Measurements from ENCODE around the gene CCNJL.

The CCNJL gene

GRCh38 chr5:160227012-160227411 is 85.4 kb downstream of the CCNJL start:
- H3K4me3 ChIP-seq (ENCODE audit: low read depth, low read length) = no peak overlapping the region
- TF ChIP-seq POLR2A (IDR thresholded peaks at IDR 0.05; ENCODE audit: extremely low read depth, insufficient read length) (no peak), MYC (IDR thresholded peaks at IDR 0.05; ENCODE audit: low read depth, low read length) (no peak), MAX (IDR thresholded peaks at IDR 0.05; ENCODE audit: low read depth, low read length) (no peak), CTCF (IDR thresholded peaks at IDR 0.05; ENCODE audit: low read depth, low read length) (no peak)
- DNase-seq (ENCODE audit: low read depth) = no peak

DNA sequence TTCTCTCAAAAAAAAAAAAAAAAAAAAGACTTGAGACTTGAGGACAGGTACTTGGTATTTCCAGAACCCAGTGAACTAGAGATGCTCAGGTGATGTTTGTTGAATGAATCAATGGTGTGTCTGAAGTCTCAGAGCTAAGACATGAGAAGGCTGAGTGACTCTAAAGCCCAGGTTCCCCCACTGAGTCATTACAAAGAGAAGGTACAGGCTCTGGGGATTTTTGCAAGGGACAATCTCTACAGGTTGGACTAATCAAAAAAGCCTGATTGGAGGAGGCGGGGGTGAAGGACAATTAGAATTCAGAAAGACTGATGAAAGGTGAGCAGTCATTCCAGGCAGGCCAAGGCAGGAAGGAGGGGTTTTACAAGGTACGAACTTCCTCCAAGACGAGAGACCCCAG is 91.3 kb downstream of the CCNJL start:
- no peak for TF ChIP-seq POLR2A (IDR thresholded peaks at IDR 0.05; ENCODE audit: extremely low read depth, insufficient read length)
- TF ChIP-seq MYC (IDR thresholded peaks at IDR 0.05; ENCODE audit: low read depth, low read length) = no peak
- TF ChIP-seq CTCF (IDR thresholded peaks at IDR 0.05; ENCODE audit: low read depth, low read length) = no peak
- TF ChIP-seq MAX (IDR thresholded peaks at IDR 0.05; ENCODE audit: low read depth, low read length) = no peak
- H3K4me3 ChIP-seq (ENCODE audit: low read depth, low read length) = no peak overlapping the region
- no peak for DNase-seq (ENCODE audit: low read depth)

GRCh38 chr5:160219356-160219755 is 93.0 kb downstream of the CCNJL start:
- H3K4me3 ChIP-seq (ENCODE audit: low read depth, low read length) = no peak overlapping the region
- TF ChIP-seq CTCF (IDR thresholded peaks at IDR 0.05; ENCODE audit: low read depth, low read length) = no peak
- no peak for TF ChIP-seq MYC (IDR thresholded peaks at IDR 0.05; ENCODE audit: low read depth, low read length)
- TF ChIP-seq POLR2A (IDR thresholded peaks at IDR 0.05; ENCODE audit: extremely low read depth, insufficient read length) = no peak
- TF ChIP-seq MAX (IDR thresholded peaks at IDR 0.05; ENCODE audit: low read depth, low read length) = no peak
- DNase-seq (ENCODE audit: low read depth) = no peak

GRCh38 chr5:160213537-160213936 is 98.8 kb downstream of the CCNJL start:
- TF ChIP-seq MAX (IDR thresholded peaks at IDR 0.05; ENCODE audit: low read depth, low read length) = 0 out of 2 replicates have a peak, but pooled peaks have one; percentile 8
- TF ChIP-seq CTCF (IDR thresholded peaks at IDR 0.05; ENCODE audit: low read depth, low read length) = no peak
- no peak for TF ChIP-seq POLR2A (IDR thresholded peaks at IDR 0.05; ENCODE audit: extremely low read depth, insufficient read length)
- no peak overlapping the region for H3K4me3 ChIP-seq (ENCODE audit: low read depth, low read length)
- DNase-seq (ENCODE audit: low read depth) = no peak

DNA sequence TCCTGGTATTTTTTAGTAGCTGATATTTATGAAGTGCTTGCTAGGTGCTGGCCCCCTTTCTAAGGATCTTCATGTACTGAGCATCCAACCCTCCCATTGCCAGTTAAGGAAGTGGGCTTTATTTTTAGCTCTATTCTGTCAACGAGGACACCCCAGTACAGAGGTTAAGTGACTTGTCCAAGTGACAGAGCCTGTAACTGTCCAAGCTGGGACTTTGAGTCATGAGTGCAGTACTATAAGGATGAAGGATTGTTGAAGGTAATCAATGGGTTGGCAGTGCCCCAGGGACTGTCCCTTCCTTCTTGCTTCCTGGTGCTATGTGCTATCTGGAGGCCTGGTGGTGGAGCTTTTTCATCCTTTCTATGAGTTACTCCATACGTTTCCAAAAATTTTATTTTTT is 101.0 kb downstream of the CCNJL start:
- no peak overlapping the region for H3K4me3 ChIP-seq (ENCODE audit: low read depth, low read length)
- TF ChIP-seq MAX (IDR thresholded peaks at IDR 0.05; ENCODE audit: low read depth, low read length) = no peak

GRCh38 chr5:160210606-160211005 is 101.8 kb downstream of the CCNJL start:
- TF ChIP-seq MYC (IDR thresholded peaks at IDR 0.05; ENCODE audit: low read depth, low read length) (no peak), CTCF (IDR thresholded peaks at IDR 0.05; ENCODE audit: low read depth, low read length) (no peak), MAX (IDR thresholded peaks at IDR 0.05; ENCODE audit: low read depth, low read length) (no peak), POLR2A (IDR thresholded peaks at IDR 0.05; ENCODE audit: extremely low read depth, insufficient read length) (no peak)
- H3K4me3 ChIP-seq (ENCODE audit: low read depth, low read length) = no peak overlapping the region
- DNase-seq (ENCODE audit: low read depth) = no peak

More for the DNA sequence above, 101.0 kb downstream of the CCNJL start:
- DNase-seq (ENCODE audit: low read depth) = no peak

All from NB4 (cell line).